Activated naive CD8-positive, alpha-beta T cell treated with anti-CD3 and anti-CD28 coated beads, Interleukin-2, amount 10 ng/mL, durations not matched to agents 7 days and 5 days (primary cell): ENCODE measurements around the gene ADAM12. TPM values are rescaled to one million over a fixed set of nuclear protein-coding genes. Genes with fewer than 3 reads are reported as not detected.

Experiments used
- ATAC-seq: fragments of 150-1000 bp; cut with Tn5 transposase; one replicate; pipeline ENCODE4 v1.10.0; 2021; ENCODE audit warnings: low read depth, moderate library complexity
- POLR2A ChIA-PET: fragments of 350-600 bp; sonication (Branson Sonifier 250); formaldehyde crosslinking; loops from one replicate; lab custom pipeline; 2021; ENCODE audit warnings: antibody characterized with exemption; lab: Charles Lee
- DNase-seq: peaks from one replicate; pipeline ENCODE4 v3.0.0; 2021
- H3K27ac Mint-ChIP-seq: one replicate; pipeline ENCODE4 v1.8.0; 2022; ENCODE audit warnings: mild to moderate bottlenecking, mixed read lengths
- H3K27me3 Mint-ChIP-seq: one replicate; pipeline ENCODE4 v1.8.0; 2022; ENCODE audit warnings: mild to moderate bottlenecking, moderate library complexity, mixed read lengths
- H3K36me3 Mint-ChIP-seq: one replicate; pipeline ENCODE4 v1.8.0; 2021; ENCODE audit warnings: mild to moderate bottlenecking, mixed read lengths
- H3K4me1 Mint-ChIP-seq: one replicate; pipeline ENCODE4 v1.8.0; 2021; ENCODE audit warnings: mixed read lengths
- H3K4me3 Mint-ChIP-seq: one replicate; pipeline ENCODE4 v1.8.0; 2022; ENCODE audit warnings: mild to moderate bottlenecking, moderate library complexity, mixed read lengths
- H3K9me3 Mint-ChIP-seq: one replicate; pipeline ENCODE4 v1.8.0; 2021; ENCODE audit warnings: mixed read lengths
- total RNA-seq, 2 experiments: library from RNA; stranded (reverse); gene quantifications; one replicate each; pipeline ENCODE4 v1.2.3, GENCODE V29; 2021

ADAM12 gene
- total RNA-seq, 2 experiments from 2014 or later = 0.17 to 0.39 TPM

- DNase-seq = no peak
- Mint-ChIP-seq H3K36me3 (no peaks in the 10 kb centered on the region), H3K9me3 (peaks cover 7% of the 10 kb centered on the region), H3K27ac (no peak overlapping the region), H3K27me3 (no peaks in the 10 kb centered on the region), H3K4me3 (no peak overlapping the region), H3K4me1 (no peaks in the 10 kb centered on the region)
- POLR2A ChIA-PET = no interaction called here
- ATAC-seq = no peak
These were observed 32.5 kb upstream of the ADAM12 start for GRCh38 chr10:126420567-126421300.

- POLR2A ChIA-PET = no interaction called here
- peaks cover 4% of the 10 kb centered on the region for H3K9me3 Mint-ChIP-seq
- no peak overlapping the region for H3K27ac Mint-ChIP-seq
- H3K27me3 Mint-ChIP-seq = no peaks in the 10 kb centered on the region
- no peak for ATAC-seq
- DNase-seq = no peak
- no peak overlapping the region for H3K4me3 Mint-ChIP-seq
- no peaks in the 10 kb centered on the region for H3K36me3 Mint-ChIP-seq
- no peaks in the 10 kb centered on the region for H3K4me1 Mint-ChIP-seq
These were observed 29.0 kb upstream of the ADAM12 start for GRCh38 chr10:126417220-126417825.

- no peaks in the 10 kb centered on the region for H3K27me3 Mint-ChIP-seq
- no peak for DNase-seq
These were observed 21.5 kb upstream of the ADAM12 start for GRCh38 chr10:126409821-126410220.

GRCh38 chr10:126408953-126409641 lies 20.8 kb upstream of the ADAM12 start:
- POLR2A ChIA-PET = no interaction called here
- DNase-seq (no peak), ATAC-seq (no peak)
- Mint-ChIP-seq H3K27ac (no peak overlapping the region), H3K4me3 (no peak overlapping the region), H3K27me3 (no peaks in the 10 kb centered on the region), H3K9me3 (peaks cover 2% of the 10 kb centered on the region), H3K36me3 (no peaks in the 10 kb centered on the region), H3K4me1 (no peaks in the 10 kb centered on the region)

More at GRCh38 chr10:126409821-126410220, 21.5 kb upstream of the ADAM12 start:
- no peak overlapping the region for H3K4me3 Mint-ChIP-seq
- no peak overlapping the region for H3K27ac Mint-ChIP-seq
- POLR2A ChIA-PET = no interaction called here
- ATAC-seq = no peak
- H3K9me3 Mint-ChIP-seq = peaks cover 2% of the 10 kb centered on the region
- H3K36me3 Mint-ChIP-seq = no peaks in the 10 kb centered on the region
- no peaks in the 10 kb centered on the region for H3K4me1 Mint-ChIP-seq

- Mint-ChIP-seq H3K4me1 (no peaks in the 10 kb centered on the region), H3K27me3 (no peaks in the 10 kb centered on the region), H3K9me3 (peaks cover 2% of the 10 kb centered on the region), H3K27ac (no peak overlapping the region), H3K4me3 (no peak overlapping the region), H3K36me3 (no peaks in the 10 kb centered on the region)
- ATAC-seq = no peak
- POLR2A ChIA-PET = no interaction called here
- DNase-seq = no peak
These were observed 19.6 kb upstream of the ADAM12 start for GRCh38 chr10:126407831-126408230.

GRCh38 chr10:126405239-126405775 lies 17.0 kb upstream of the ADAM12 start:
- no peak for DNase-seq
- H3K27me3 Mint-ChIP-seq = peaks cover 2% of the 10 kb centered on the region
- no peak overlapping the region for H3K4me3 Mint-ChIP-seq
- no peaks in the 10 kb centered on the region for H3K4me1 Mint-ChIP-seq
- POLR2A ChIA-PET = no interaction called here
- no peak overlapping the region for H3K27ac Mint-ChIP-seq
- no peaks in the 10 kb centered on the region for H3K36me3 Mint-ChIP-seq
- peaks cover 2% of the 10 kb centered on the region for H3K9me3 Mint-ChIP-seq
- no peak for ATAC-seq

GRCh38 chr10:126402721-126403695 lies 14.7 kb upstream of the ADAM12 start:
- H3K36me3 Mint-ChIP-seq = no peaks in the 10 kb centered on the region
- ATAC-seq (no peak), DNase-seq (no peak)
- H3K27ac Mint-ChIP-seq = no peak overlapping the region
- H3K27me3 Mint-ChIP-seq = peaks cover 2% of the 10 kb centered on the region
- H3K4me3 Mint-ChIP-seq = no peak overlapping the region
- peaks cover 2% of the 10 kb centered on the region for H3K9me3 Mint-ChIP-seq
- POLR2A ChIA-PET = interaction anchor here (0.6 kb wide), 1 partner anchor 21 kb away, joined by 3 read pairs; no protein-coding TSS in a partner anchor
- H3K4me1 Mint-ChIP-seq = no peaks in the 10 kb centered on the region

GRCh38 chr10:126400641-126401040 lies 12.4 kb upstream of the ADAM12 start:
- peaks cover 3% of the 10 kb centered on the region for H3K9me3 Mint-ChIP-seq
- H3K27me3 Mint-ChIP-seq = peaks cover 2% of the 10 kb centered on the region
- H3K4me3 Mint-ChIP-seq = no peak overlapping the region
- POLR2A ChIA-PET = no interaction called here
- H3K27ac Mint-ChIP-seq = no peak overlapping the region
- ATAC-seq = no peak
- H3K4me1 Mint-ChIP-seq = no peaks in the 10 kb centered on the region
- H3K36me3 Mint-ChIP-seq = no peaks in the 10 kb centered on the region
- no peak for DNase-seq

- POLR2A ChIA-PET = no interaction called here
- Mint-ChIP-seq H3K9me3 (peaks cover 1% of the 10 kb centered on the region), H3K27me3 (peaks cover 2% of the 10 kb centered on the region), H3K27ac (no peak overlapping the region), H3K4me3 (no peak overlapping the region), H3K4me1 (no peaks in the 10 kb centered on the region), H3K36me3 (no peaks in the 10 kb centered on the region)
- ATAC-seq (no peak), DNase-seq (no peak)
These were observed 10.6 kb upstream of the ADAM12 start for GRCh38 chr10:126398924-126399323.

GRCh38 chr10:126398383-126398743 lies 10.1 kb upstream of the ADAM12 start:
- POLR2A ChIA-PET = no interaction called here

GRCh38 chr10:126397640-126398382 lies 9.5 kb upstream of the ADAM12 start:
- Mint-ChIP-seq H3K4me3 (no peak overlapping the region), H3K27ac (no peak overlapping the region), H3K9me3 (peaks cover 1% of the 10 kb centered on the region), H3K36me3 (no peaks in the 10 kb centered on the region), H3K4me1 (no peaks in the 10 kb centered on the region), H3K27me3 (peaks cover 2% of the 10 kb centered on the region)
- DNase-seq (no peak), ATAC-seq (no peak)
- POLR2A ChIA-PET = no interaction called here

More at GRCh38 chr10:126398383-126398743, 10.1 kb upstream of the ADAM12 start:
- no peak overlapping the region for H3K27ac Mint-ChIP-seq
- H3K36me3 Mint-ChIP-seq = no peaks in the 10 kb centered on the region
- H3K27me3 Mint-ChIP-seq = peaks cover 2% of the 10 kb centered on the region
- no peak overlapping the region for H3K4me3 Mint-ChIP-seq
- H3K4me1 Mint-ChIP-seq = no peaks in the 10 kb centered on the region
- H3K9me3 Mint-ChIP-seq = peaks cover 1% of the 10 kb centered on the region
- no peak for ATAC-seq
- no peak for DNase-seq

GRCh38 chr10:126397156-126397555 lies 8.9 kb upstream of the ADAM12 start:
- H3K4me3 Mint-ChIP-seq = no peak overlapping the region
- no peak for ATAC-seq
- H3K4me1 Mint-ChIP-seq = no peaks in the 10 kb centered on the region
- peaks cover 2% of the 10 kb centered on the region for H3K27me3 Mint-ChIP-seq
- POLR2A ChIA-PET = no interaction called here
- H3K27ac Mint-ChIP-seq = no peak overlapping the region
- H3K36me3 Mint-ChIP-seq = no peaks in the 10 kb centered on the region
- H3K9me3 Mint-ChIP-seq = peaks cover 1% of the 10 kb centered on the region
- no peak for DNase-seq
